Left ventricle myocardium inferior (tissue), 1 donor: Measurements from ENCODE around the gene DNAJB13. TPM values are rescaled to one million over a fixed set of nuclear protein-coding genes. Genes with fewer than 3 reads are reported as not detected.
"Not testable (repeated sequence)": the region's sequence is repeated elsewhere in the genome, so short reads cannot be mapped to it uniquely, and the experiment has no call there.

Experiments
- DNase-seq: peaks from one replicate; pipeline ENCODE4 v3.0.0-alpha.2; 2020
- H3K27ac ChIP-seq: fragments of 200-600 bp; replicated peaks from 2 replicates; pipeline ENCODE4 v1.8.0; 2021
- H3K27me3 ChIP-seq: fragments of 200-600 bp; 2 replicates; pipeline ENCODE4 v1.8.0; 2021; ENCODE audit warnings: low read depth
- H3K36me3 ChIP-seq: fragments of 200-600 bp; 2 replicates; pipeline ENCODE4 v1.8.0; 2021
- H3K4me1 ChIP-seq: fragments of 200-600 bp; 2 replicates; pipeline ENCODE4 v1.8.0; 2021
- H3K4me3 ChIP-seq: fragments of 200-600 bp; 2 replicates; pipeline ENCODE4 v1.8.0; 2021; ENCODE audit warnings: mild to moderate bottlenecking, moderate library complexity
- H3K9me3 ChIP-seq: fragments of 200-600 bp; replicated peaks from 2 replicates; pipeline ENCODE4 v1.8.0; 2021
- intact Hi-C: fragments of 100-400 bp; cut with micrococcal nuclease; formaldehyde crosslinking; loops from one replicate; pipeline ENCODE4 v1.11.0; 2022
- total RNA-seq: library from RNA; stranded (reverse); fragmentation: NEBNext Ultra II Directional; extraction: Animal tissue kit (Norgen Biotek cat#: 25700); gene quantifications from one replicate; pipeline ENCODE4 v1.2.1, GENCODE V29; 2021
- TF ChIP-seq, protein P1 (sequence below): fragments of 200-600 bp; IDR thresholded peaks from 2 replicates; pipeline ENCODE4 v1.8.0; 2021; ENCODE audit warnings: antibody characterized with exemption, mild to moderate bottlenecking, borderline replicate concordance
- donor health status: DM: no; HTN: yes; CAD: no; lungs with severe emphysema.

The DNAJB13 gene
- total RNA-seq, 1 donor from 2014 or later, result not detected

DNA sequence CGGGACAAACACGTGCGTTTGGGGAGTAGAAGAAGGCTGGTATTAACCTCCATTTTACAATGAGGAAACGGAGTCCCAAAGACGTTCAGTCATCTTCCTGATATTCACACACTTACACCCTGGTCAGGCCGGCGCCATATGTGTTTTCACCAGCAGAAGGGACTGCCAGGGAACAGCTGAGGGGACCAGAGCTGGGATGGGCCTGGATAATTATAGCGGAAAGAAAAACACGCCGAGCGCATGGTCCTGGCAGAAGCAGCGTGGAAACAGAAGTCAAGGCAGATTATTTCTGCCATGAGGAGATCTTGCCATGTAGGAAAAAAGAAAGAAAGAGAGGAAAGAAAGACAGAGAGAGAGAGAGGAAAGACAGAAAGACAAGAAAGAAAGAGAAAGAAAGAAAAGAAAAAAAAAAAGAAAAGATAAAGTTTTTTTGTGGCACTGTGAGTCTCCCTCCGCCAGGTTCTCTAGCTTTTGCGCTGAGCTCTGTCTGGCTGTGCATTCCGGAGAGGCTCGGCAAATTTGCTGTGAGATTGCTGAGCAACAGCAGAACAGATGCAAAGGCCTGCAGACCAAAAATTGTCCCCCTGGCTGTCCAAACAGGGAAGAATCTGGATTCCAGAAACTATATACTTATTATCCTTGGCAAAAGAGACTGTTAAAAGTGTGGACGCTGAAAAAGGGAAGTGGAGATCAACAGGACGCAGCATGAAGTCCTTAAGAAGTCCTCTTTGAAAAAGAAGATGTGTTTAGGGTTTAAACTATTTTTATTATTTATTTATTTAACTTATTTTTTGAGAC lies 33.1 kb downstream of the DNAJB13 start:
- intact Hi-C loops, result no loop called here
- Histone ChIP-seq H3K27me3 (no peaks in the 10 kb centered on the region), H3K36me3 (no peaks in the 10 kb centered on the region), H3K4me3 (peak overlapping the region; percentile 81), H3K27ac (peak overlapping the region; percentile 92), H3K4me1 (peaks cover 26% of the 10 kb centered on the region), H3K9me3 (no peaks in the 10 kb centered on the region)
- TF ChIP-seq, protein P1, sequence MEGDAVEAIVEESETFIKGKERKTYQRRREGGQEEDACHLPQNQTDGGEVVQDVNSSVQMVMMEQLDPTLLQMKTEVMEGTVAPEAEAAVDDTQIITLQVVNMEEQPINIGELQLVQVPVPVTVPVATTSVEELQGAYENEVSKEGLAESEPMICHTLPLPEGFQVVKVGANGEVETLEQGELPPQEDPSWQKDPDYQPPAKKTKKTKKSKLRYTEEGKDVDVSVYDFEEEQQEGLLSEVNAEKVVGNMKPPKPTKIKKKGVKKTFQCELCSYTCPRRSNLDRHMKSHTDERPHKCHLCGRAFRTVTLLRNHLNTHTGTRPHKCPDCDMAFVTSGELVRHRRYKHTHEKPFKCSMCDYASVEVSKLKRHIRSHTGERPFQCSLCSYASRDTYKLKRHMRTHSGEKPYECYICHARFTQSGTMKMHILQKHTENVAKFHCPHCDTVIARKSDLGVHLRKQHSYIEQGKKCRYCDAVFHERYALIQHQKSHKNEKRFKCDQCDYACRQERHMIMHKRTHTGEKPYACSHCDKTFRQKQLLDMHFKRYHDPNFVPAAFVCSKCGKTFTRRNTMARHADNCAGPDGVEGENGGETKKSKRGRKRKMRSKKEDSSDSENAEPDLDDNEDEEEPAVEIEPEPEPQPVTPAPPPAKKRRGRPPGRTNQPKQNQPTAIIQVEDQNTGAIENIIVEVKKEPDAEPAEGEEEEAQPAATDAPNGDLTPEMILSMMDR, result no peak
- DNase-seq, result no peak

DNA sequence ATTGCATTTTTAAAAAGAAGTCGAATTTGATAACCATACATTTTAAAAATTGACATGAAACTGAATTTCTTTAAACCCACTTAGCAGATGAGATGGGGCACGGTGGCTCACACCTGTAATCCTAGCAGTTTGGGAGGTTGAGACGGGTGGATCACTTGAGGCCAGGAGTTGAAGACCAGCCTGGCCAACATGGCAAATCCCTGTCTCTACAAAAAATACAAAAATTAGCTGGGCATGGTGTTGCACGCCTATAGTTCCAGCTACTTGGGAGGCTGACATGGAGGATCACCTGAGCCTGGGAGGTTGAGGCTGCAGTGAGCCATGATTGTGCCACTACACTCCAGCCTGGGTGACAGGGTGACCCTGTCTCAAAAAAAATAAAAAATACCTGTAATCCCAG lies 34.8 kb downstream of the DNAJB13 start:
- DNase-seq, H3K27ac ChIP-seq, H3K9me3 ChIP-seq, intact Hi-C loops, H3K4me3 ChIP-seq, H3K27me3 ChIP-seq, H3K36me3 ChIP-seq: not testable (repeated sequence)
- H3K4me1 ChIP-seq, result peaks cover 26% of the 10 kb centered on the region

DNA sequence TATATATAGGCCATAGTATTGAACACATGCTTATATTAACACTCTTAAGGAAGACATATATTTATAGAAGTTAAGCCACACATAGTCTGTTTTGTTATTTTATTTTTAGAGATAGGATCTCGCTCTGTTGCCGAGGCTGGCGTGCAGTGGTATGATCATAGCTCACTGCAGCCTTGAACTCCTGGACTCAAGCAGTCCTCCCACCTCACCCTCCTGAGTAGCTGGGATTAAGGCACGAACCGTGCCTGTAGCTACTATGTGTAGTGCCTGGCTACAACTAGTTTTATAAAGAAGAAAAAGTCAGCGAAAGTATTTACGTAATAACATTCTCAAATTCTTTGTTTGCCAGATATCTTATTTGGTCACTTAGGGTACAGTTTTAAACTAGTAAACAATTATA lies 37.4 kb downstream of the DNAJB13 start:
- H3K9me3 ChIP-seq, result no peaks in the 10 kb centered on the region
- TF ChIP-seq, protein P1, result no peak
- no peaks in the 10 kb centered on the region for H3K27me3 ChIP-seq
- H3K4me1 ChIP-seq, result peaks cover 12% of the 10 kb centered on the region
- H3K36me3 ChIP-seq, result no peaks in the 10 kb centered on the region
- no peak overlapping the region for H3K27ac ChIP-seq
- no peak overlapping the region for H3K4me3 ChIP-seq
- DNase-seq, result no peak
- intact Hi-C loops, result no loop called here

DNA sequence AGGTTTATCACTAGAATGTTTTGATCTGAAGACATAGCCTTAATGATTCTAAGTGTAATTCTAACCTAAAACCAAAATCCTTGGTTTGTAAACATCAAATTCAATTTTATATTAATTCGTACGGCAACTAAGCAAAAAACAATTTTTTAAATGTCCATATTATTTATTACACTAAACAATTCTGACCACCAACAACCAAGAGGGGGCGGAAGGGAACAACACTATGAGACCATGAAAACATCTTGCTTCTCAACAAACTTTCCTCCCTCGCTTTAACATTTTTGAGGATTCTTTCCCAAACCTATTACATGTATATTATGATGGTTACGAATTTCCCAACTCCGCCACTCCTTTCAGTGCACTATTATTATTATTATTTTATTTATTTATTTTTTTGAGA lies 38.3 kb downstream of the DNAJB13 start:
- intact Hi-C loops, result no loop called here
- H3K27ac ChIP-seq, result no peak overlapping the region
- no peaks in the 10 kb centered on the region for H3K9me3 ChIP-seq
- H3K27me3 ChIP-seq, result no peaks in the 10 kb centered on the region
- peaks cover 3% of the 10 kb centered on the region for H3K4me1 ChIP-seq
- no peaks in the 10 kb centered on the region for H3K36me3 ChIP-seq
- H3K4me3 ChIP-seq, result no peak overlapping the region
- TF ChIP-seq, protein P1, result peak; percentile 17
- no peak for DNase-seq

DNA sequence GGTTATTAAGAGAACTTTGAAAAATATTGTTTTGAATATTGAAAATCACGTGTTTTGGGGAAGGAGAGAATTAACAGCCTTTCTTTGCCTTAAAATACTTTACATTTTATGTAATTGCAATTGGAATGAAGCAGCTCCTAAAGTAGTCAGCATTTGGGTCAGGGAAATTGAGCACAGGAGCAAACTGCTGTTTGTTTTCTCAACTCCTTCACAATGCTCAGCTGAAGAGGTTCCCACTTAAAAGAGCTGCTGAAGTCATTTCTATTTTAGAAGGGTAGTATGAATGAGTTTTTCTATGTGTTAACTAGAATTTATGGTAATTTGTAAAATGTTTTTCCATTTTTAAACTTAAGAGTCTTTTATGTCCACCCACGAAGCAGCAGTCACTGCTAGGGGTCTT lies 39.9 kb downstream of the DNAJB13 start:
- TF ChIP-seq, protein P1, result no peak
- Histone ChIP-seq H3K4me1 (no peaks in the 10 kb centered on the region), H3K27me3 (no peaks in the 10 kb centered on the region), H3K36me3 (no peaks in the 10 kb centered on the region), H3K9me3 (no peaks in the 10 kb centered on the region), H3K4me3 (no peak overlapping the region), H3K27ac (no peak overlapping the region)
- no peak for DNase-seq
- intact Hi-C loops, result no loop called here

DNA sequence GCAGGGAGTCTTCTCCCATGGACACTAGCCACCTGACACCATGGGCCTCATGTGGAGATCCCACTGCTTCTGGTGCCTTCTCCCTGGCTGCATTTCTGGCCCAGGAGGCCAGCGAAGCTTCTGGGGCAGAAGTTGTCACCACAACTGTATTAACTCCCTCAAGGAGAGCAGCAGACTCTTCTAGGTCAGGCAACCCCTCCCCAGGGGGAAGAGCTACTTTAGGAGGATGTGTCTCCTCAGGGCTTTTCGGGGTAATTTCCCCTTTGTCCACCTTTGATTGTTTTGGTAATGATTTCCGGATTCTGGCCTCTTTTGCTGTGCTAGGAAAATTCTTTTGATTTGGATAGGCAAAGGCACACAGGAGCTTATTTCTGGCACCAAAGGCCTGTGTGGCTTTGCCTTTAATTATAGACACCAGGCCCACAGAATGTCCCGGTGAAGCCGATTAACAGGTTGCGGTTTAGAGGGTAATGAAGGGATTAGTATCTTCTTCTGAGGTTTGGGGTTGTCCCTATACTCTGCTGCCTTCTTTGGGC lies 40.7 kb downstream of the DNAJB13 start:
- no peak overlapping the region for H3K27ac ChIP-seq
- no peaks in the 10 kb centered on the region for H3K4me1 ChIP-seq
- no peaks in the 10 kb centered on the region for H3K27me3 ChIP-seq
- no peaks in the 10 kb centered on the region for H3K36me3 ChIP-seq
- no peak overlapping the region for H3K4me3 ChIP-seq
- DNase-seq, result no peak
- H3K9me3 ChIP-seq, result no peaks in the 10 kb centered on the region
- intact Hi-C loops, result no loop called here
- TF ChIP-seq, protein P1, result no peak
